ENCODE results near the gene MED15. TPM values are rescaled to one million over a fixed set of nuclear protein-coding genes. Genes with fewer than 3 reads are reported as not detected.
"Not testable (repeated sequence)": the region's sequence is repeated elsewhere in the genome, so short reads cannot be mapped to it uniquely, and the experiment has no call there.

MED15 gene
- total and polyA plus RNA-seq, 4 donors, result 57.8 to 123 (median 69.1) TPM

DNA sequence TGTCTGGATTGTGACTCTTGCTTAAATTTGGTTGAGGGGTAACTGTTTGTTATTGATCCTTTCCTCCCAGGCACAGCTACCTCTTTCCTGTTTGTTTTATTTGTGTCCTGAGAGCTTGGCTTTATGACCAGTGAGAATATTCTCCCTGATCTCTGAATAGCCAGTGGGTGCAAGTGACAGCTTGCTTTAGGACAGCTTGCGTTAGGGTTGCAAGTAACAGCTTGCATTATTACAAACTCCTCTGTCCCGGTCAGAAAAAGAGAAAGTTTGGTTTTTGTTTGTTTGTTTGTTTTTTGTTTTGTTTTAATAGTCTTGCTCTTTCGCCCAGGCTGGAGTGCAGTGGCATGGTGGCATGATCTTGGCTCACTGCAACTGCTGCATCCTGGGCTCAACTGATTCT, 8.5 kb upstream of the MED15 start:
- H3K9ac ChIP-seq (ENCODE audit: insufficient read depth in 1 of 2, low read length in 2 of 2), result no peak overlapping the region

GRCh38 chr22:20499769-20500168, 7.6 kb upstream of the MED15 start:
- no peaks in the 10 kb centered on the region for H3K27me3 ChIP-seq (ENCODE audit: control insufficient read depth in 3 of 3, insufficient read depth in 3 of 3, low read length in 2 of 3)
- H3K4me1 ChIP-seq (ENCODE audit: control insufficient read depth in 5 of 5, insufficient read depth in 5 of 5, low read length in 5 of 5), result peaks cover 0 to 11% (median 0%) of the 10 kb centered on the region in 5 donors
- H3K9ac ChIP-seq (ENCODE audit: insufficient read depth in 1 of 2, low read length in 2 of 2), result no peak overlapping the region
- no peak overlapping the region for H3K4me3 ChIP-seq
- no peak for TF ChIP-seq CTCF (IDR thresholded peaks at IDR 0.05; ENCODE audit: control extremely low read depth, extremely low read depth)
- no peaks in the 10 kb centered on the region for H3K9me3 ChIP-seq (ENCODE audit: control insufficient read depth in 4 of 4, insufficient read depth in 3 of 4, low read length in 3 of 4)
- ATAC-seq (ENCODE audit: insufficient read depth, low FRiP score), result no peak
- peaks cover 0 to 7% (median 3%) of the 10 kb centered on the region in 4 donors for H3K36me3 ChIP-seq (ENCODE audit: control insufficient read depth in 4 of 4, insufficient read depth in 4 of 4, low read length in 4 of 4)
- WGBS, 2 donors, result 95 to 96% methylated on average over 7 of the region's 7 CpGs
- no peak for DNase-seq
- no peak overlapping the region for H3K27ac ChIP-seq (ENCODE audit: low read depth in 1 of 2, low read length in 1 of 2)

More for the DNA sequence above, 8.5 kb upstream of the MED15 start:
- H3K27me3 ChIP-seq (ENCODE audit: control insufficient read depth in 3 of 3, insufficient read depth in 3 of 3, low read length in 2 of 3), result no peaks in the 10 kb centered on the region
- no peak overlapping the region for H3K27ac ChIP-seq (ENCODE audit: low read depth in 1 of 2, low read length in 1 of 2)
- DNase-seq (no peak), ATAC-seq (ENCODE audit: insufficient read depth, low FRiP score) (no peak)
- H3K4me1 ChIP-seq (ENCODE audit: control insufficient read depth in 5 of 5, insufficient read depth in 5 of 5, low read length in 5 of 5), result peaks cover 0 to 19% (median 0%) of the 10 kb centered on the region in 5 donors
- TF ChIP-seq CTCF (IDR thresholded peaks at IDR 0.05; ENCODE audit: control extremely low read depth, extremely low read depth), result no peak
- WGBS, 2 donors, result 62 to 65% methylated on average over 3 of the region's 3 CpGs
- no peak overlapping the region for H3K4me3 ChIP-seq
- H3K9me3 ChIP-seq (ENCODE audit: control insufficient read depth in 4 of 4, insufficient read depth in 3 of 4, low read length in 3 of 4), result no peaks in the 10 kb centered on the region
- H3K36me3 ChIP-seq (ENCODE audit: control insufficient read depth in 4 of 4, insufficient read depth in 4 of 4, low read length in 4 of 4), result peaks cover 0 to 7% (median 3%) of the 10 kb centered on the region in 4 donors

- no peak overlapping the region for H3K4me3 ChIP-seq
- no peaks in the 10 kb centered on the region for H3K27me3 ChIP-seq (ENCODE audit: control insufficient read depth in 3 of 3, insufficient read depth in 3 of 3, low read length in 2 of 3)
- ATAC-seq (ENCODE audit: insufficient read depth, low FRiP score) (no peak), DNase-seq (no peak)
- H3K9ac ChIP-seq (ENCODE audit: insufficient read depth in 1 of 2, low read length in 2 of 2), result no peak overlapping the region
- no peak overlapping the region for H3K27ac ChIP-seq (ENCODE audit: low read depth in 1 of 2, low read length in 1 of 2)
- no peak for TF ChIP-seq CTCF (IDR thresholded peaks at IDR 0.05; ENCODE audit: control extremely low read depth, extremely low read depth)
- H3K36me3 ChIP-seq (ENCODE audit: control insufficient read depth in 4 of 4, insufficient read depth in 4 of 4, low read length in 4 of 4), result peaks cover 0 to 7% (median 3%) of the 10 kb centered on the region in 4 donors
- 95 to 97% methylated on average over 2 of the region's 2 CpGs for WGBS, 2 donors
- no peaks in the 10 kb centered on the region for H3K9me3 ChIP-seq (ENCODE audit: control insufficient read depth in 4 of 4, insufficient read depth in 3 of 4, low read length in 3 of 4)
- H3K4me1 ChIP-seq (ENCODE audit: control insufficient read depth in 5 of 5, insufficient read depth in 5 of 5, low read length in 5 of 5), result peaks cover 0 to 9% (median 2%) of the 10 kb centered on the region in 5 donors
Observed at GRCh38 chr22:20503816-20504215, 3.6 kb upstream of the MED15 start.

- not testable (repeated sequence) for ATAC-seq (ENCODE audit: insufficient read depth, low FRiP score); H3K27ac ChIP-seq (ENCODE audit: low read depth in 1 of 2, low read length in 1 of 2)
Observed at GRCh38 chr22:20504293-20504922, 3.0 kb upstream of the MED15 start.

More at GRCh38 chr22:20504293-20504922, 3.0 kb upstream of the MED15 start:
- H3K9ac ChIP-seq (ENCODE audit: insufficient read depth in 1 of 2, low read length in 2 of 2); H3K27me3 ChIP-seq (ENCODE audit: control insufficient read depth in 3 of 3, insufficient read depth in 3 of 3, low read length in 2 of 3); H3K36me3 ChIP-seq (ENCODE audit: control insufficient read depth in 4 of 4, insufficient read depth in 4 of 4, low read length in 4 of 4); DNase-seq; H3K4me3 ChIP-seq; H3K9me3 ChIP-seq (ENCODE audit: control insufficient read depth in 4 of 4, insufficient read depth in 3 of 4, low read length in 3 of 4): not testable (repeated sequence)
- H3K4me1 ChIP-seq (ENCODE audit: control insufficient read depth in 5 of 5, insufficient read depth in 5 of 5, low read length in 5 of 5), result peaks cover 0 to 15% (median 4%) of the 10 kb centered on the region in 5 donors
- 89 to 91% methylated on average over 5 of the region's 5 CpGs for WGBS, 2 donors
